Heart left ventricle (tissue), 16 donors: ENCODE measurements around the gene HDAC8. TPM values are rescaled to one million over a fixed set of nuclear protein-coding genes. Genes with fewer than 3 reads are reported as not detected.
"Not testable (repeated sequence)": the region's sequence is repeated elsewhere in the genome, so short reads cannot be mapped to it uniquely, and the experiment has no call there.

Experiments used
- ATAC-seq, 4 donors: fragments of 200-7000 bp; cut with Tn5 transposase; one replicate each; pipeline ENCODE4 v1.9.1; 2020 to 2022; ENCODE audit warnings: moderate library complexity in 4 of 4, mild to moderate bottlenecking in 3 of 4, moderate number of reproducible peaks in 1 of 4
- DNase-seq, 5 donors: peaks; one replicate each; pipeline ENCODE4 v3.0.0-alpha.2; 2020
- H3K27ac ChIP-seq, 12 donors: fragments of 200-600 bp; sonication (generic) in 4 of 12; one replicate each; pipeline versions ENCODE4 v1.5.0 to v1.8.0; 2016 to 2022; ENCODE audit warnings: mild to moderate bottlenecking in 2 of 12
- H3K27me3 ChIP-seq, 9 donors: fragments of 200-600 bp; sonication (generic) in 2 of 9; one replicate each; pipeline versions ENCODE4 v1.5.1 to v1.8.0; 2016 to 2022; ENCODE audit warnings: mild to moderate bottlenecking in 3 of 9
- H3K36me3 ChIP-seq, 9 donors: fragments of 200-600 bp; sonication (generic) in 2 of 9; one replicate each; pipeline versions ENCODE4 v1.5.0 to v1.8.0; 2018 to 2022; ENCODE audit warnings: mild to moderate bottlenecking in 2 of 9
- H3K4me1 ChIP-seq, 12 donors: fragments of 200-600 bp; sonication (generic) in 4 of 12; one replicate each; pipeline versions ENCODE4 v1.5.0 to v1.8.0; 2016 to 2022; ENCODE audit warnings: mild to moderate bottlenecking in 3 of 12
- H3K4me3 ChIP-seq, 12 donors: fragments of 200-600 bp; sonication (generic) in 4 of 12; one replicate each; pipeline versions ENCODE4 v1.5.0 to v1.8.0; 2017 to 2022; ENCODE audit warnings: mild to moderate bottlenecking in 9 of 12, moderate library complexity in 4 of 12
- H3K9me3 ChIP-seq, 12 donors: fragments of 200-600 bp; sonication (generic) in 4 of 12; one replicate each; pipeline versions ENCODE4 v1.5.0 to v1.8.0; 2016 to 2022; ENCODE audit warnings: mild to moderate bottlenecking in 1 of 12
- POLR2A ChIP-seq, 2 donors: fragments of 450-650 bp; IDR thresholded peaks; one replicate each; pipeline ENCODE4 v1.6.1; 2017; ENCODE audit warnings: antibody characterized with exemption in 2 of 2, mild to moderate bottlenecking in 2 of 2, moderate library complexity in 2 of 2
- WGBS, 4 donors: extraction: QIAGEN DNeasy Blood & Tissue Kit in 2 of 4; methylation state at CpG; one replicate each; pipeline versions ENCODE4 v1.1.5 to v1.1.7; 2013 to 2018; 5-methylcytosine and 5-hydroxymethylcytosine counted together
- intact Hi-C, 10 donors: fragments of 100-400 bp; cut with DNase I; formaldehyde crosslinking; loops; one replicate each; pipeline versions ENCODE4 v1.11.1 to v1.14.2; 2022
- polyA plus RNA-seq, 2 donors: library from polyadenylated mRNA; stranded (reverse); fragments of 200-250 nt; gene quantifications; one replicate each; pipeline ENCODE4 v1.2.3, GENCODE V29; 2013
- total RNA-seq, 9 donors: library from RNA; depleted of rRNA in 2 of 9; stranded (reverse); fragments of >200 nt in 2 of 9; fragmentation: NEBNext Ultra II Directional in 3 of 9; extraction: Animal tissue kit (Norgen Biotek cat#: 25700) in 3 of 9; gene quantifications; one replicate each; pipeline versions ENCODE4 v1.1.0 to v1.2.4, GENCODE V29; 2016 to 2023
- TF ChIP-seq, protein P1 (sequence below), 12 donors: fragments of 200-600 bp; sonication (generic) in 4 of 12; IDR thresholded peaks; one replicate each; pipeline versions ENCODE4 v1.5.0 to v1.8.0; 2018 to 2022; ENCODE audit warnings: antibody characterized with exemption in 12 of 12, mild to moderate bottlenecking in 5 of 12
- donor health status: ischemic (EF 13 %, LVEDD 7.1; RV severe dilation, severe dysfunction).
- donor health status: healthy with polysubstance abuse.
- donor health status: DM: no; HTN: yes; CAD: no.
- donor health status: DM: no; HTN: no; CAD: no.
- donor health status: ischemic (EF 25% LVEDD 6.9; RV normal size, moderate dysfunction).
- donor health status: ischemic (EF 25% LVEDD 5.7; RV mildly dilated, moderate dysfunction).
- donor health status: healthy.
- donor health status: DM: yes; HTN: yes; CAD: no.
- donor health status: ischemic (EF 35%, LVEDD 5.7; RV mildly dilated, moderate dysfunction).
- donor health status: nonischemic (EF 11% LVEDD 7.7; RV severe dilation, severe dysfunction).
- donor health status: DM: yes; HTN: yes; CAD: no.
- donor health status: PGD.
- donor health status: ischemic (EF 29% LVEDD 5.4; RV normal size, mild dysfunction).
- donor health status: nonischemic (EF 23%, LVEDD 6.1; RV moderate dilation, normal function).

Gene HDAC8
- total and polyA plus RNA-seq, 11 donors = 16.1 to 28.1 (median 18.6) TPM

DNA sequence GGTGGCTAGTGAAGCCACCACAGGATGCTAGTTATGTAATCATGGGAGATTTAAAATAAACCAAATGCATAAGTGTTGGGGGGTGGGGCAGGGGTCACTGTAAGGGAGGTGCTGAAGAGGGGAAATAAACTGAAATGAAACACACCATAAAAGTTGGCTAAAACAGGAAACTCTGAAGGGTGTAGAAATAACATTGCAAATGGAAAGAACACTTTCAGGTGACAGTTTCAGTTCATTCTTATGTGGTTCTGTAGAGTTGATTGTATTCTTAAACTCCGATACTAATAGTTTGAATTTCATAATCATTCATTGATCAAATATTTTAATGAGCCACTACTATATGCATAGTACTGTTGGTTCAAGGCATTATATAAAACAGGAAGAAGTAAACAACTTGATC is 80.1 kb downstream of the HDAC8 start:
- intact Hi-C loops = no loop called here
- no peak for ATAC-seq
- Histone ChIP-seq H3K27ac (no peak overlapping the region), H3K4me1 (peaks cover 0 to 2% (median 0%) of the 10 kb centered on the region in 12 donors), H3K9me3 (no peaks in the 10 kb centered on the region), H3K4me3 (no peak overlapping the region), H3K27me3 (peaks cover 0 to 8% (median 0%) of the 10 kb centered on the region in 9 donors), H3K36me3 (peaks cover 0 to 13% (median 7%) of the 10 kb centered on the region in 9 donors)
- TF ChIP-seq POLR2A (IDR thresholded peaks at IDR 0.05) = no peak
- TF ChIP-seq, protein P1, sequence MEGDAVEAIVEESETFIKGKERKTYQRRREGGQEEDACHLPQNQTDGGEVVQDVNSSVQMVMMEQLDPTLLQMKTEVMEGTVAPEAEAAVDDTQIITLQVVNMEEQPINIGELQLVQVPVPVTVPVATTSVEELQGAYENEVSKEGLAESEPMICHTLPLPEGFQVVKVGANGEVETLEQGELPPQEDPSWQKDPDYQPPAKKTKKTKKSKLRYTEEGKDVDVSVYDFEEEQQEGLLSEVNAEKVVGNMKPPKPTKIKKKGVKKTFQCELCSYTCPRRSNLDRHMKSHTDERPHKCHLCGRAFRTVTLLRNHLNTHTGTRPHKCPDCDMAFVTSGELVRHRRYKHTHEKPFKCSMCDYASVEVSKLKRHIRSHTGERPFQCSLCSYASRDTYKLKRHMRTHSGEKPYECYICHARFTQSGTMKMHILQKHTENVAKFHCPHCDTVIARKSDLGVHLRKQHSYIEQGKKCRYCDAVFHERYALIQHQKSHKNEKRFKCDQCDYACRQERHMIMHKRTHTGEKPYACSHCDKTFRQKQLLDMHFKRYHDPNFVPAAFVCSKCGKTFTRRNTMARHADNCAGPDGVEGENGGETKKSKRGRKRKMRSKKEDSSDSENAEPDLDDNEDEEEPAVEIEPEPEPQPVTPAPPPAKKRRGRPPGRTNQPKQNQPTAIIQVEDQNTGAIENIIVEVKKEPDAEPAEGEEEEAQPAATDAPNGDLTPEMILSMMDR (IDR thresholded peaks at IDR 0.05) = no peak
- DNase-seq = no peak
- 89 to 95% (median 92%) methylated on average over 1 of the region's 1 CpG for WGBS, 4 donors

DNA sequence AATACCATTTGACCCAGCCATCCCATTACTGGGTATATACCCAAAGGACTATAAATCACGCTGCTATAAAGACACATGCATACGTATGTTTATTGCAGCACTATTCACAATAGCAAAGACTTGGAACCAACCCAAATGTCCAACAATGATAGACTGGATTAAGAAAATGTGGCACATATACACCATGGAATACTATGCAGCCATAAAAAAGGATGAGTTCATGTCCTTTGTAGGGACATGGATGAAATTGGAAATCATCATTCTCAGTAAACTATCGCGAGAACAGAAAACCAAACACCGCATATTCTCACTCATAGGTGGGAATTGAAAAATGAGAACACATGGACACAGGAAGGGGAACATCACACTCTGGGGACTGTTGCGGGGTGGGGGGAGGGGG is 82.4 kb downstream of the HDAC8 start:
- H3K27me3 ChIP-seq, DNase-seq, ATAC-seq, H3K27ac ChIP-seq, H3K4me3 ChIP-seq, H3K9me3 ChIP-seq, H3K4me1 ChIP-seq, intact Hi-C loops: not testable (repeated sequence)
- peaks cover 0 to 16% (median 8%) of the 10 kb centered on the region in 9 donors for H3K36me3 ChIP-seq
- 86 to 95% (median 90%) methylated on average over 6 of the region's 6 CpGs for WGBS, 4 donors

GRCh38 chrX:72487661-72488060 is 85.0 kb downstream of the HDAC8 start:
- TF ChIP-seq, protein P1 (IDR thresholded peaks at IDR 0.05) = no peak
- TF ChIP-seq POLR2A (IDR thresholded peaks at IDR 0.05) = no peak
- Histone ChIP-seq H3K9me3 (peaks cover 0 to 8% (median 0%) of the 10 kb centered on the region in 12 donors), H3K27me3 (peaks cover 0 to 3% (median 0%) of the 10 kb centered on the region in 9 donors), H3K4me1 (no peaks in the 10 kb centered on the region), H3K4me3 (no peak overlapping the region), H3K36me3 (peaks cover 0 to 18% (median 15%) of the 10 kb centered on the region in 9 donors), H3K27ac (no peak overlapping the region)
- 68 to 96% (median 81%) methylated on average over 1 of the region's 1 CpG for WGBS, 4 donors
- intact Hi-C loops = no loop called here
- DNase-seq (no peak), ATAC-seq (no peak)

GRCh38 chrX:72479324-72480274 is 93.0 kb downstream of the HDAC8 start:
- no peak for ATAC-seq
- peaks cover 0 to 6% (median 0%) of the 10 kb centered on the region in 9 donors for H3K36me3 ChIP-seq
- peaks cover 0 to 8% (median 0%) of the 10 kb centered on the region in 12 donors for H3K9me3 ChIP-seq
- peaks cover 0 to 7% (median 0%) of the 10 kb centered on the region in 9 donors for H3K27me3 ChIP-seq
- no peak overlapping the region for H3K4me3 ChIP-seq
- WGBS, 4 donors = 70 to 92% (median 84%) methylated on average over 5 of the region's 5 CpGs
- DNase-seq = no peak
- no peak for TF ChIP-seq POLR2A (IDR thresholded peaks at IDR 0.05)
- TF ChIP-seq, protein P1 (IDR thresholded peaks at IDR 0.05) = no peak
- H3K4me1 ChIP-seq = no peaks in the 10 kb centered on the region
- intact Hi-C loops = no loop called here
- H3K27ac ChIP-seq = no peak overlapping the region
